GM10248 (cell line): ENCODE data around the gene C1GALT1.

ENCODE experiments used
- CTCF ChIA-PET: fragments of 300-600 bp; sonication (Branson Sonifier 250); formaldehyde crosslinking; extraction: SDS; loops from one replicate; lab custom pipeline; 2021; ENCODE audit warnings: antibody characterized with exemption; lab: Yijun Ruan, JAX
- POLR2A ChIA-PET: fragments of 350-650 bp; sonication (Branson Sonifier 250); formaldehyde crosslinking; extraction: SDS; loops from one replicate; lab custom pipeline; 2020; ENCODE audit warnings: antibody characterized with exemption; lab: Yijun Ruan, JAX
- DNase-seq: peaks from one replicate; pipeline ENCODE4 v3.0.0; 2012; ENCODE audit errors: extremely low spot score
- TF ChIP-seq, protein P1 (sequence below): IDR thresholded peaks from 2 replicates; pipeline ENCODE4 v1.5.1; 2012; ENCODE audit warnings: mild to moderate bottlenecking, low read depth; ENCODE audit errors: extremely low read depth, missing control alignments, control extremely low read depth

C1GALT1 gene

DNA sequence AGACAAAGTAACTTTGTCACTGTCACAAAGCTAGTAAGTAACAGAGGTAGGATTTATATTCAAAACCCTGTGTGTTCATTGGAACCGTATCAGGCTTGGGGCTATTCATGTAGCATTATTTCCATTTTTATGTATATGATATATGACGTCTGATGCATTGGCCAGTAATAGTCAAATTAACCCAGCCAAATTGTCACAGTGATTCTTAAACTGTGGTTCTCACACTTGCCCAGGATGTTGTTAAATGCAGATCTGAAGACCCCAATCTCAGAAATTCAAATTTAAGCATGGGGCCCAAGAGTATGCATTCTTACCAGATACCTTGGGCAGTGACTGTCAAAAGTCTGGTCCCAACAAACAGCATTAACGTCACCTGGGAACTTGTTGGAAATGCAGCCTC is 63.9 kb downstream of the C1GALT1 start:
- POLR2A ChIA-PET = no interaction called here
- TF ChIP-seq, protein P1, sequence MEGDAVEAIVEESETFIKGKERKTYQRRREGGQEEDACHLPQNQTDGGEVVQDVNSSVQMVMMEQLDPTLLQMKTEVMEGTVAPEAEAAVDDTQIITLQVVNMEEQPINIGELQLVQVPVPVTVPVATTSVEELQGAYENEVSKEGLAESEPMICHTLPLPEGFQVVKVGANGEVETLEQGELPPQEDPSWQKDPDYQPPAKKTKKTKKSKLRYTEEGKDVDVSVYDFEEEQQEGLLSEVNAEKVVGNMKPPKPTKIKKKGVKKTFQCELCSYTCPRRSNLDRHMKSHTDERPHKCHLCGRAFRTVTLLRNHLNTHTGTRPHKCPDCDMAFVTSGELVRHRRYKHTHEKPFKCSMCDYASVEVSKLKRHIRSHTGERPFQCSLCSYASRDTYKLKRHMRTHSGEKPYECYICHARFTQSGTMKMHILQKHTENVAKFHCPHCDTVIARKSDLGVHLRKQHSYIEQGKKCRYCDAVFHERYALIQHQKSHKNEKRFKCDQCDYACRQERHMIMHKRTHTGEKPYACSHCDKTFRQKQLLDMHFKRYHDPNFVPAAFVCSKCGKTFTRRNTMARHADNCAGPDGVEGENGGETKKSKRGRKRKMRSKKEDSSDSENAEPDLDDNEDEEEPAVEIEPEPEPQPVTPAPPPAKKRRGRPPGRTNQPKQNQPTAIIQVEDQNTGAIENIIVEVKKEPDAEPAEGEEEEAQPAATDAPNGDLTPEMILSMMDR = no peak
- CTCF ChIA-PET = interaction anchor here (1.0 kb wide), 1 partner anchor 65 kb away, joined by 3 read pairs; no protein-coding TSS in a partner anchor
- no peak for DNase-seq

DNA sequence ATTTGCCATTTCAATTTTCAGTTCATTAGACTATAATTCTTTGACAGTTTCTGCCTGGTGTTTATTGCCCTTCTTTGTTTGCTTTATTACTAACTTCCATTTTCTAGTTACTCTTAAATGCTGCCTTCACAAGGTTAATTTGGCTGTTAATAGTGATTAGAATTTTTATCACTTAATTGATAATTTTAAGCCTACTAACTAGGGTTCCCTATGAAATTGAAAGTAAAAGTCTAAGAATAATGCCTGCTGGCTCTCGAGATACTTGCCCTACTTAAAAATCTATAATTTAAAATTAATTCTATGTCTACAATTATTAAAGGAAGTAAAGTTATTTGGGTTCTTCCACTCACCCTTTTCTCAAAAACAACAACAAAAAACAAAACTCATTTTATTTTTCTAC is 65.3 kb downstream of the C1GALT1 start:
- CTCF ChIA-PET = no interaction called here
- no peak for DNase-seq
- TF ChIP-seq, protein P1 = no peak
- POLR2A ChIA-PET = no interaction called here

DNA sequence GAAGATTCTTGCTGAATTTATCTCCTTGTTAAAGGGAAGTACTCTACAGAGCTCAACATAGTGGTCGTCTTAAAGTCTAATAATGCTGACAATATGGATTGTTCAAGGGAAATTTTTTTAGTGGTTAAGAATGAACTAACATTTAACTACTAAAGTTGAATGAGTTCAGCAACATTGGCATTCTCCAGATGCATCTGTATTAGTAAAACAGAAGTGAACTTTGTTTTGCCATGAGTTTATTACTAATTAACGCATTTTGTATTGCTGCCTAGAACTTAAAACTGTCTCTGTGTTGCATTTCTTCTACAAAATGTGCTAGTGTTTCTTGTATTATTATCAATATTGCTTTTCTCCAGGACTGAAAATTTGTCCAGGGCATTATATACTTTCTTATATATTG is 67.5 kb downstream of the C1GALT1 start:
- DNase-seq = no peak
- POLR2A ChIA-PET = no interaction called here
- TF ChIP-seq, protein P1 = no peak
- CTCF ChIA-PET = no interaction called here

DNA sequence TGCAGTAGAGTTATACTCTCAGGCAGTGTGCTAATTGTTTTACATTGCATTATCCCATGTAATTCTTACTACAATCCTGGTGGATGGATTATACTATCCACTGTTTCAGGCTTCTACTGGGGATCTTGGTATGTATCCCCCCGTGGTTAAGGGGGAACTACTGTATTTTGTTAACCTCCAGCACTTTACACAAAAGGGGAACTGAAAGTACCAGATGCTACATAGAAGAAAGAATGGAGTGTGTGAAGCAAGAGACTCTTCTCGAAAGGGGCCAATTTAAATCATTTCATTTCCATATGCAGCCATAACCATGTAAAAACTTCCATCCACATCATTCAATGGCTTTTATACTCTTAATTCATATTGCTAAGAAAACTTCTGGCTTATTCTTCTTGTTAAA is 69.4 kb downstream of the C1GALT1 start:
- TF ChIP-seq, protein P1 = no peak
- POLR2A ChIA-PET = no interaction called here
- CTCF ChIA-PET = interaction anchor here (2.6 to 3.3 kb wide), 2 partner anchors 10 to 17 kb away, joined by 6 to 12 read pairs; no protein-coding TSS in a partner anchor
- DNase-seq = peak; percentile 29

DNA sequence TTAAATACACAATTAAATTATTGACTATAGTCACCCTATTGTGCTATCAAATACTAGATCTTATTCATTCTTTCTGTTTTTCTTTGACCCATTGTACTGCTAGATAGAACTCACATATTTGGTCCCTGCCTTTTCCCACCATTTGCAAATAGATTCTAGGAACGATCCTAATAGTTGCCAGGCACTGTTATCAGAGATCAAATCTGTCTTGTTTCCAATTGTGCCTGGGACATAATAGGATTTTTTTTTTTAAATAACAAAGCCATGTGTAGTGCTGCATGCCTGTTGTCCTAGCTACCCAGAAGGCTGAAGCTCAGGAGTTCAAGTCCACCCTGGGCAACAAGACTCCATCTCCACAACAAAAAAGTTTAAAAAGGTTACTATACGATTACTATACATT is 72.0 kb downstream of the C1GALT1 start:
- POLR2A ChIA-PET = no interaction called here
- CTCF ChIA-PET = interaction anchor here (1.2 kb wide), 1 partner anchor 11 kb away, joined by 4 read pairs; no protein-coding TSS in a partner anchor
- DNase-seq = no peak
- TF ChIP-seq, protein P1 = no peak

DNA sequence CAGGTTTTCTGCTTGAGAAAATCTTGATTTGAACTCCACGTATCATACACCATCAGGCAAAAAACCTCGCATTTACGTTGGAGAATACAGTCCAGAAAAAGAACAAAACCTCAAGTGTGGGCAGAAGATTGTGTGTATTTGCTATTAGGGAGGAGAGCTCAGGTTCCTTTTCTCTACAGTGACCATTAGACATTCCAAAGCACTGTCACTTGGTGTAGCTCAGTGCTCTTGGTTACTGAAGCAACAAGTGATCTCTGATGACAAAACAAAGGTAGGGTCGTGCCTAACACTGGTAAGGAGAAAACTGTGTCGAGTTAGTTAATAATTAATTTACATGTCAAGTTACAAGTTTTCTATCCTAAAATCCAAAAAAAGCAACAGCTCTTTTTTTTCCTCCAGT is 72.6 kb downstream of the C1GALT1 start:
- CTCF ChIA-PET = no interaction called here
- TF ChIP-seq, protein P1 = no peak
- POLR2A ChIA-PET = no interaction called here

DNA sequence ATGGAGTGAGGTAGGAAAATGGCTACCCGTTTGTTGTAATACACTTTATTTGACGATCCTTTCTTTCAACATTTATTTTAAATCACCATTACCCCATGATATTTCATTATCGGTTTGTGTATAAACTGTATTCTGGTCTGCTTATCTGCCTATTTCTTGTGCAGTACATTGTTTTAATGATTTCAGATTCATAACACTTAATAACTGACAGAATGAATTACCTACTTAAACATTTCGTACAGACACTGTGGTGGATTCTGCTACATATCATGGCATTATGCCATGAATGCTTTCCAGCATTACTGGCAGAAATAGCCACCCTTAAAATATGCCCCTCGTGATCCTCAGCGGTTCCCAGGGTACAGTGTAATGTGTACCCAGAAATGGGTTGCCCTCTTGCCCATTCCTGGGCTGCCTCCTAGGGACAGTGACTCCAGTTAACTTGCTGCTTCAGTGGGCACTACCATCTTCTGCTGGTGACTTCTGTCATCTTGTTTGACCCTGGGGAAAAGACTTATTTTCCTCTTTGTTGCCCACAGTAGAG is 74.5 kb downstream of the C1GALT1 start:
- ChIA-PET POLR2A (no interaction called here), CTCF (no interaction called here)
- TF ChIP-seq, protein P1 = no peak
- DNase-seq = no peak

More for the DNA sequence above, 72.6 kb downstream of the C1GALT1 start:
- DNase-seq = no peak
